Subcutaneous abdominal adipose tissue (tissue), 5 donors: ENCODE measurements around the gene MC5R.
"Not testable (repeated sequence)": the region's sequence is repeated elsewhere in the genome, so short reads cannot be mapped to it uniquely, and the experiment has no call there.

Source experiments
- H3K27ac ChIP-seq: one replicate; pipeline ENCODE4 v1.7.0; 2013; ENCODE audit warnings: low read depth, mild to moderate bottlenecking, inconsistent platforms, low read length, moderate library complexity
- H3K27me3 ChIP-seq, 5 donors: one replicate each; pipeline ENCODE4 v1.7.0; 2013; ENCODE audit warnings: low read length in 5 of 5, inconsistent platforms in 1 of 5; ENCODE audit not compliant: control insufficient read depth in 5 of 5, insufficient read depth in 4 of 5
- H3K36me3 ChIP-seq, 5 donors: one replicate each; pipeline ENCODE4 v1.7.0; 2013; ENCODE audit warnings: low read length in 5 of 5; ENCODE audit not compliant: control insufficient read depth in 5 of 5, insufficient read depth in 5 of 5
- H3K4me1 ChIP-seq, 5 donors: one replicate each; pipeline ENCODE4 v1.7.0; 2013; ENCODE audit warnings: low read length in 5 of 5, mild to moderate bottlenecking in 3 of 5, moderate library complexity in 1 of 5; ENCODE audit not compliant: control insufficient read depth in 5 of 5, insufficient read depth in 5 of 5
- H3K4me3 ChIP-seq, 5 donors: one replicate each; pipeline ENCODE4 v1.7.0; 2013; ENCODE audit warnings: low read length in 5 of 5, low read depth in 1 of 5
- H3K9ac ChIP-seq, 5 donors: one replicate each; pipeline ENCODE4 v1.7.0; 2013; ENCODE audit warnings: low read length in 5 of 5, mild to moderate bottlenecking in 4 of 5, moderate library complexity in 3 of 5
- H3K9me3 ChIP-seq, 5 donors: one replicate each; pipeline ENCODE4 v1.7.0; 2013; ENCODE audit warnings: low read length in 5 of 5; ENCODE audit not compliant: control insufficient read depth in 5 of 5
- donor health status: healthy.
- donor health status: healthy.
- donor health status: healthy.
- donor health status: healthy.
- donor health status: healthy.

The MC5R gene

DNA sequence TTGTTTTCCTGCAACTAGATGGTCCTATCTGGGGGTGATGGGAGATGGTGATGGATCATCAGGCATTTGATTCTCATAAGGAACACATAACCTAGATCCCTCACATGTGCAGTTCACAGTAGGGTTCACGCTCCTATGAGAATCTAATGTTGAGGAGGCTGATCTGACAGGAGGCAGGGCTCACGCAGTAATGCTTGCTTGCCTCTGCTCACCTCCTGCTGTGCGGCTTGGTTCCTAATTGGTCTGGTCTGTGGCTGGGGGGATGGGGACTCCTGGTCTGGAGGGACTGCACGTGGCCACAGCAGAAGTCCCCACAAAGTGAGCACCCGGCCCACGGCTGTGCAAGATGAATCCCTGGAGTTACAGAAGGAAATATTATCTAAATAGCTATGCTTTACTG, 11.3 kb downstream of the MC5R start:
- Histone ChIP-seq H3K36me3 (no peaks in the 10 kb centered on the region), H3K4me3 (no peak overlapping the region), H3K27me3 (peaks cover 0 to 26% (median 9%) of the 10 kb centered on the region in 5 donors), H3K9ac (no peak overlapping the region), H3K27ac (no peak overlapping the region), H3K4me1 (no peaks in the 10 kb centered on the region), H3K9me3 (no peaks in the 10 kb centered on the region)

DNA sequence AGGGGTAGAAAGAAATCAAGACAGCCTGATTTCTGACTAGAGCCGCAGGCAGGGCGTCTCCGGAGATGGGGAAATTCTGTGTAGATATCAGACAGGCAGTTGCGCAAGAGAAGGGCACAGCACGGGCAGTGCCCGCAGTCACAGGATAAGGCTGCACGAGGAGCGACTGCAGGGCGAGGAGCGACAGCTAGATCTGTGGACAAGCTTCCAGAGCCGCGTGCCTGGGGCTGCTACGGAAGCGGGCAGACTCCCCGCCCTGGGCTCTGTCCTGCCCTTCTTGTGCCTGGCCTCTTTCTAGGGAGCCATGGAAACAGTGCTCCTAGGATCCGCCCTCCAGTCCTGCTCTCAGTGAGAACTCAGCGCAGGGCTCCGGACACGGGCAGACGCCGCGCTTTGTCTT, 12.6 kb downstream of the MC5R start:
- Histone ChIP-seq H3K4me1 (no peaks in the 10 kb centered on the region), H3K9me3 (no peaks in the 10 kb centered on the region), H3K27me3 (peaks cover 0 to 22% (median 8%) of the 10 kb centered on the region in 5 donors), H3K36me3 (no peaks in the 10 kb centered on the region), H3K4me3 (no peak overlapping the region), H3K27ac (no peak overlapping the region), H3K9ac (no peak overlapping the region)

DNA sequence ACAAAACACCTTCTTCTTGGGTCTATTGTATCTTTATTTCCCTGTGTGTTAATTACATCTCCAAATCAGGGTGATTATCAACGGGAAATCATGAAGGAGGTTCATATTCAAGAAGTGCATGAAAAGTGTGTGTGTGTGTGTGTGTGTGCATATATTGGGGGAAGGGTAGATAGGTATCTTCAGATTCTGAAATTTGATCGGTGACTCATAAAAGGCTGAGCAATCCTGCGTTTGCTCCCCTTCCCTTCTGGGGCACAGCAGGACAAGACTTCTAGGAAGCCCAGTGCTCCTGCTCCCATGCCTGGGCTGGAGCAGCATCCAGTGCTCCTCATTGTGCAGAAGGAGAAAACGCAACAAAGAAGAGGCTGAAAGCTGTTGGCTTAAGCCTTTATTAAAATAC, 25.8 kb downstream of the MC5R start:
- Histone ChIP-seq H3K27ac (no peak overlapping the region), H3K4me1 (no peaks in the 10 kb centered on the region), H3K9me3 (peaks cover 6 to 26% (median 17%) of the 10 kb centered on the region in 5 donors), H3K4me3 (no peak overlapping the region), H3K9ac (no peak overlapping the region), H3K36me3 (no peaks in the 10 kb centered on the region), H3K27me3 (peaks cover 0 to 5% (median 0%) of the 10 kb centered on the region in 5 donors)

DNA sequence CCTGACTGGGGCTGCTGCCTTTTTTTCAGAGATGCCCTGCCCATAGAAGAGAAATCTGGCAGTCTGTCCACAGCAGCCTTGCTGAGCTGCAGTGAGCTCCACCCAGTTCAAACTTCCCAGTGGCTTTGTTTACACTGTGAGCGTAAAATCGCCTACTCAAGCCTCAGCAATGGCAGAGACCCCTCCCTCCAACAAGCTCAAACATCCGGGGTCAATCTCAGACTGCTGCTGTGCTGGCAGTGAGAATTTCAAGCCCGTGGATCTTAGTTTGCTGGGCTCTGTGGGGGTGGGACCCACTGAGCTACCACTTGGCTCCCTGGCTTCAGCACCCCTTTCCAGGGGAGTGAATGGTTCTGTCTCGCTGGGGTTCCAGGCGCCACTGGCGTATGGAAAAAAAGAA, 38.9 kb downstream of the MC5R start:
- H3K4me3 ChIP-seq, H3K9ac ChIP-seq, H3K36me3 ChIP-seq, H3K27ac ChIP-seq, H3K4me1 ChIP-seq, H3K9me3 ChIP-seq, H3K27me3 ChIP-seq: not testable (repeated sequence)

DNA sequence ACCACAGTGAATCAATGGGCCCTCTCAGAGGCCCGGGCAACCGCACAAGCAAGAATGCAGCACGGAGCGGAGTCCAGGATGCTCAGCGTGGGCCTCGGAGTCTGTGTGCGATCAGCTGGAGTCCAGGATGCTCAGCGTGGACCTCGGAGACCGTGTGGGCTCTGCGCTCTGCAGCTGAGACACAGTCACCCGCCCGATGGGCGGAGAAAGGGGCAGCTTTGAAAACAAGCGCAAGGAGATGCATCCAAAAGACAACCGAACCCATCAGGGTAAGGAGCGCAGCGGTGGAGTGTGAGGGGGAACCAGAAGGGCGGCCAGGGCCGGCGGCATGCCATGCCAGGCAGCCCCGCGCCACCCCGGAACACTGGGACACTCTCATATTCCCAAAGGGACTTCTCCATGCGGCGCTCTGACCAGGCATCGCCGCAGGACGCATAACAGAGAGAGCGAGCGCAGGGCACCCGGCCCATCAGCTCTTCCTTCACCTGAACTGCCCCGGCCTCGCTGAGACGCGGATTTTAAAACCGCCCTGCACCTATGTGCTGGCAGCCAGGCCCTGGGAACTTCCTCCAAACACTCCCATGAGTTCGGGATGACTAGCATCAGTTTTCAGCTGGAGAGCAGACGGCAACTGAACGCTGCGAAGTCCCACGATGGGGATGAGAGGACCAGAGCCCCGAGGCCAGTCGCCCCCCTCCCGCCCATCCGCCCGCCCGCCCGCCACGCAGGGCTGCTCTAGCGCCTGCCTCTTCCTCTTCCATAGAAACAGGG, 44.7 kb downstream of the MC5R start:
- H3K27me3 ChIP-seq: peaks cover 19 to 33% (median 25%) of the 10 kb centered on the region in 5 donors
- H3K4me1 ChIP-seq: peaks cover 0 to 7% (median 0%) of the 10 kb centered on the region in 5 donors
- no peak overlapping the region for H3K27ac ChIP-seq
- no peaks in the 10 kb centered on the region for H3K36me3 ChIP-seq
- H3K4me3 ChIP-seq: no peak overlapping the region
- H3K9ac ChIP-seq: no peak overlapping the region
- no peaks in the 10 kb centered on the region for H3K9me3 ChIP-seq

DNA sequence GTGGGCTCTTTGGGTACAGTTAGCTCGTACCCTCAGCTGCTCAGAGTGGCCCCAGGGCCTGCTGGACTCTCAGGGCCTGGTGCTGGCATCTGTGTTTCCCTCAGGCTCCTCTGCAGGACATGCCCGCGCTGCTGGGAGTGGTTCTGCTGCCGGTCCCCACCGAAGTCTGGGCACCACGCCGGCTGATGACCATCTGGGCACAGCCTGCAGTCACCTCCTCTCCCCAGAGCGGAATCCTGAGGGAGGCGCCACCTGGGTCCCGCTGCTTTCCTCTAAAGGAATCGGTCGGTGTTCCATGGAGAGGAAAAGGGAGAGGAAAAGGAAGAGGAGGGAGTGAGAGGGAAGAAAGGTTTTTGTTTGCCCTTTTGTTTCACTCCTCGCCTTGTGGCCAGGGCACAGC, 47.8 kb downstream of the MC5R start:
- Histone ChIP-seq H3K4me1 (peaks cover 0 to 7% (median 0%) of the 10 kb centered on the region in 5 donors), H3K4me3 (no peak overlapping the region), H3K27ac (no peak overlapping the region), H3K9ac (no peak overlapping the region), H3K9me3 (no peaks in the 10 kb centered on the region), H3K36me3 (no peaks in the 10 kb centered on the region), H3K27me3 (peaks cover 19 to 34% (median 25%) of the 10 kb centered on the region in 5 donors)

DNA sequence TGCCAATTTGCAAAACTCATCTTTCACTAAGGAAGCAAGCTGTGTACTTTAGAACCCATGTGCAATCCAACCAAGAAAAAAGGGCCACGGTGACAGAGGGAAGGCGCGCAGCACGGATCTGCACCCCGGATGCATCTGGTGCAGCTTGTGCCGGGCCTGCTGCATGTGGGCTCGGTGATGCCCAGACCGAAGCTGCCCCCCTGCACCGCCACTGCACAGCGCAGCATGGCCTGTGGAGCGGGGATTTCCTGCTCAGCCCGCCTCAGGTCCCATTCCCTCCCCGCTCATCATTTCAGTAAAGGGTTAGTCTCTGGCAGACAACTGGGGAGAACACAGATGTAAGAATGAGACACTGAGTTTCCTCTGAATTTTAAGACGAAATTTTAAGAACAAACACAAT, 48.4 kb downstream of the MC5R start:
- peaks cover 19 to 34% (median 25%) of the 10 kb centered on the region in 5 donors for H3K27me3 ChIP-seq
- no peaks in the 10 kb centered on the region for H3K9me3 ChIP-seq
- H3K9ac ChIP-seq: no peak overlapping the region
- H3K36me3 ChIP-seq: no peaks in the 10 kb centered on the region
- no peak overlapping the region for H3K27ac ChIP-seq
- no peak overlapping the region for H3K4me3 ChIP-seq
- H3K4me1 ChIP-seq: peaks cover 0 to 7% (median 0%) of the 10 kb centered on the region in 5 donors

DNA sequence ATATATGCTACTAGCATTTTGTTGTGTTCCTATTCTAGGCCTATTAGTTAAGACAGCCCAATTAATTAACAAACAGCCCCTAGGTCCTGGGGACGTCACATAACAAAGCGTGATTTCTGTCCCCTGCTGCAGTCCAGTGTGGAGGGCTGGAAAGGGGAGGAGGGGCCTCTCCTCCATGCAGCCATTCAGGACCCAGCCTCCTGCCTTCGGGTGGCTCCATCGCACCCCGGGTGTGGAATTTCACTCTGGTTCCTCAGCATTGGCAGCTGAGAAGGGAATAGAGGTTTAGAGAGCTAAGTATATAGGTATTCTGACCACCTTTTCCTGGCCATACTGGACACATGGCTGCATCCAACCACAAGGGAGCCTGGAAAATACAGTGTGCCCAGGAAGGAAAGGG, 49.0 kb downstream of the MC5R start:
- peaks cover 19 to 34% (median 25%) of the 10 kb centered on the region in 5 donors for H3K27me3 ChIP-seq
- peaks cover 0 to 7% (median 0%) of the 10 kb centered on the region in 5 donors for H3K4me1 ChIP-seq
- H3K27ac ChIP-seq: no peak overlapping the region
- no peaks in the 10 kb centered on the region for H3K36me3 ChIP-seq
- no peak overlapping the region for H3K9ac ChIP-seq
- H3K4me3 ChIP-seq: no peak overlapping the region
- no peaks in the 10 kb centered on the region for H3K9me3 ChIP-seq

DNA sequence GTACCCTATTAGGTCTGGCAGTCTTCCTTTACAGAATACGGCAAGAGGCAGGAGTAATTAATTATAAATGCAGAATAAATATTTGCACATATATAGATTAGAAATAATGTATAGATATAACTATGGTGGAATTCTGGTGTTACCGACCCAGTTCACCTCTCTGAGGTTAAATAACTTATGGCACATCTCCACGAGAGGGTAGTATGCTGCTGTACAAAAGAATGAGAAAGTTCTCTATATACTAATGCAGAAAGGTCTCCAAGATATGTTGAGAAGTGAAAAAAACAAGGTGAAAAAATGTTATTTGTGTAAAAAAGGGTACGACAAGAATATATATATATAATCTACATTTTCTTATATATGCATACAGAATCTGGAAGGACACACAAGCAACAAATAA, 50.6 kb downstream of the MC5R start:
- no peak overlapping the region for H3K27ac ChIP-seq
- no peak overlapping the region for H3K4me3 ChIP-seq
- no peaks in the 10 kb centered on the region for H3K9me3 ChIP-seq
- H3K27me3 ChIP-seq: peaks cover 12 to 24% (median 16%) of the 10 kb centered on the region in 5 donors
- H3K4me1 ChIP-seq: no peaks in the 10 kb centered on the region
- H3K36me3 ChIP-seq: no peaks in the 10 kb centered on the region
- H3K9ac ChIP-seq: no peak overlapping the region
